K562 (cell line): ENCODE measurements around the gene BCL2L12.

ENCODE experiments used
- HCFC1 ChIP-seq: IDR thresholded peaks from 2 replicates; pipeline ENCODE4 v1.6.1; 2012; ENCODE audit warnings: low read depth, low read length, improper control_type of control experiment
- ZBTB34 ChIP-seq: fragments of 250-450 bp; sonication (Bioruptor Pico); IDR thresholded peaks from 2 replicates; pipeline ENCODE4 v1.8.0; 2021; ENCODE audit warnings: mild to moderate bottlenecking, moderate library complexity
- TF ChIP-seq, protein P1 (sequence below), 2 experiments: fragments of 450-650 bp; formaldehyde crosslinking in 1 of 2; IDR thresholded peaks; 2 replicates each; pipeline versions ENCODE4 v1.4.0 to v1.6.1; 2014 to 2020; ENCODE audit warnings: mild to moderate bottlenecking in 2 of 2, borderline replicate concordance in 1 of 2, low read depth in 1 of 2

GRCh38 chr19:49626226-49626625, 39.5 kb upstream of the BCL2L12 start:
- TF ChIP-seq HCFC1 (no peak), ZBTB34 (CRISPR knock-in tag) (no peak)
- TF ChIP-seq, protein P1, sequence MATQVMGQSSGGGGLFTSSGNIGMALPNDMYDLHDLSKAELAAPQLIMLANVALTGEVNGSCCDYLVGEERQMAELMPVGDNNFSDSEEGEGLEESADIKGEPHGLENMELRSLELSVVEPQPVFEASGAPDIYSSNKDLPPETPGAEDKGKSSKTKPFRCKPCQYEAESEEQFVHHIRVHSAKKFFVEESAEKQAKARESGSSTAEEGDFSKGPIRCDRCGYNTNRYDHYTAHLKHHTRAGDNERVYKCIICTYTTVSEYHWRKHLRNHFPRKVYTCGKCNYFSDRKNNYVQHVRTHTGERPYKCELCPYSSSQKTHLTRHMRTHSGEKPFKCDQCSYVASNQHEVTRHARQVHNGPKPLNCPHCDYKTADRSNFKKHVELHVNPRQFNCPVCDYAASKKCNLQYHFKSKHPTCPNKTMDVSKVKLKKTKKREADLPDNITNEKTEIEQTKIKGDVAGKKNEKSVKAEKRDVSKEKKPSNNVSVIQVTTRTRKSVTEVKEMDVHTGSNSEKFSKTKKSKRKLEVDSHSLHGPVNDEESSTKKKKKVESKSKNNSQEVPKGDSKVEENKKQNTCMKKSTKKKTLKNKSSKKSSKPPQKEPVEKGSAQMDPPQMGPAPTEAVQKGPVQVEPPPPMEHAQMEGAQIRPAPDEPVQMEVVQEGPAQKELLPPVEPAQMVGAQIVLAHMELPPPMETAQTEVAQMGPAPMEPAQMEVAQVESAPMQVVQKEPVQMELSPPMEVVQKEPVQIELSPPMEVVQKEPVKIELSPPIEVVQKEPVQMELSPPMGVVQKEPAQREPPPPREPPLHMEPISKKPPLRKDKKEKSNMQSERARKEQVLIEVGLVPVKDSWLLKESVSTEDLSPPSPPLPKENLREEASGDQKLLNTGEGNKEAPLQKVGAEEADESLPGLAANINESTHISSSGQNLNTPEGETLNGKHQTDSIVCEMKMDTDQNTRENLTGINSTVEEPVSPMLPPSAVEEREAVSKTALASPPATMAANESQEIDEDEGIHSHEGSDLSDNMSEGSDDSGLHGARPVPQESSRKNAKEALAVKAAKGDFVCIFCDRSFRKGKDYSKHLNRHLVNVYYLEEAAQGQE (IDR thresholded peaks at IDR 0.05; ENCODE audit: borderline replicate concordance): no peak
- TF ChIP-seq, protein P1 (CRISPR knock-in tag; IDR thresholded peaks at IDR 0.05; ENCODE audit: low read depth): no peak
